Measurements from ENCODE around the gene CHST7.
A peak's percentile ranks its signal among the peaks of the same experiment; 100 is the strongest.

Gene CHST7

DNA sequence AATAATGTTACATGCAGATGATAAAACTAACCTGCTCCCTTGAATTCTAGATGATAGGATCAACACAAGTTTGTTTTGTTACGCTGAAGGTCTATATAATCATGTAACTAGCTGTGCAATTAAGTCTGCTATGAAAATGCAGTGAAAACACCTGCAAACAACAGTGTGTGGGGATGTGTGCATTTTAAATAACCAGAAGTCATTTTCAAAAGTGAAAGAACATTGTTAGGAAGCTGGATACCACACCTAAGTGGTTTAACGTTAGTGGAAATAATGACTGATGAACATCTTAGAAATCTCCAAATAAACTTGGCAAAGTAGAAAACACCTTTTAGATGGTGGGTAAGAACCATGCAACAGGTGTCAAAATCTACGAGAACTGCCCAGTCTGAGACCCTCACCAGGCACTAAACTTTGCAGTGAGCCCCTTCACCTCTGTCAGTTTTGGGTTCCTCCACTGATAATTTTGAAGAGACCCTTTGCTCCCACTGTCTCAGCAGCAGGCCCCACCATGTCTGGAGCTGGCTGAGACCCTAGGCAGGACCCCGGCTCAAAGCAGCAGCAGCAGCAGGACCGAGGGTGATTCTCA, 36.6 kb downstream of the CHST7 start:
- DNase-seq, result no peak

DNA sequence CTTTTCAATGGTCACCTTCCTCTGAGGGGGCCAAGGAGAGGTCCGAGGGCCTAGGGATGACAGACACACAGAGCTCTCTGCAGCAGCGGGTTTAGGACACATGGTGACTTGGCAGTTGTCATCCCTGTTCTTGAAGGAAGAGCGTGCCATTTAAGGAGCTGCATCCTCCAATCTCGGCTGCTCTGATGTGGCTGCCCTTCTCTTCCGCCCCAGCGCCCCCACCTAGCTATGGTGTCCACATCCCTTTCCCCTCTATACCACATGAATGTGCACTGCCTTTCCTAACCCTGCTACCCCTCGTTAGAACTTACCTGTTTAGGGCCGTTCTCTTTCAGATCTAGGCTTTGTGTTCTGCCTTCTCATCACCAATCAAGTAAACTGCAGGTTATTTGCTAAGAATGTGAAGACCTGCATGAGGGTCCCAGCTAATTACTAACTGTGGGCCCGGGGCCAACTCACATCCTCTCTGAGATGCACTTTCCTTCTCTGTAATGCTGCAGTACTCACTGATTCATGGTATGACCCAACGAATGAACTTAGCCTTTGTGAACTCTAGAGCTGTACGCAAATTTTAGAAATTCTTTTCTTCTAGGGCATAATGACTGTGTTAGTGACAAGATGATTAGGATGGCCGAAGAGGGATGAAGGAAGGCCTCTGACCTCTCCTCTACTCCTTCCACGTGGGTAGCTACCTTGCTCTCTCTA, 38.2 kb downstream of the CHST7 start:
- no peak for DNase-seq

DNA sequence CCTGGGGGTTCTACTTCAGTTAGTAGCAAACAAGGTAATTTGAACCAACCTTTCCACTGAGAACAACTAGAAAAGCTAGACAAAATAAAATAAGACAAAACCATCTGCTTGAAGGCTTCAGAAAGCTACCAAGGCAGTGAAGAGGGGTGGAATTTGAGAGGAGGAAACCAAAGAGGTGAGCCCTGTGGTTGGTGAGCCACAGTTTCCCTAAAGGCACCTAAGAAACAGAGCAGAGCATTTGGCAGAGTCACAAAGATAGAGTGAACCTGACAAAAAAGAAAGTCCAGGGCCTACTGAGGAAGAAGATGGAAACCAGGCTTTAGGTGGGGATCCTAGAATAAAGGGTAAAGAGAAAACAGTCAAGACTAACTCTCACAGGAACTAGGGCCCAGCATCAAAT, 44.3 kb downstream of the CHST7 start:
- no peak for DNase-seq

DNA sequence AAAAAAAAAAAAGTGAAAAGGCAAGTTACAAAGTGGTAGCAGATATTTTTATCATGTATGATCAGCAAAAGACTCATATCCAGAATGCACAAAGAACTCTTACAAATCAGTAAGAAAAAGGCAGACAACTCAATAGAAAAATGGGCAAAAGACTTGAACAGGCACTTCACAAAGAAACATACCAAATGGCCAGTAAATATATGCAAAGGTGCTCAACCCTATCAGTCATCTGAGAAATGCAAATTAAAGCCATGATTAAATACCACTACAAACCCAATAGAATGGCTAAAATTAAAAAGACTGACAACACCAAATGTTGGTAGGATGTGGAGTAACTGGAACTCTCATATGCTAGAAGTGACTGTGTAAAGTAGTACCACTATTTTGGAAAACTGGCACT, 45.4 kb downstream of the CHST7 start:
- no peak for DNase-seq

DNA sequence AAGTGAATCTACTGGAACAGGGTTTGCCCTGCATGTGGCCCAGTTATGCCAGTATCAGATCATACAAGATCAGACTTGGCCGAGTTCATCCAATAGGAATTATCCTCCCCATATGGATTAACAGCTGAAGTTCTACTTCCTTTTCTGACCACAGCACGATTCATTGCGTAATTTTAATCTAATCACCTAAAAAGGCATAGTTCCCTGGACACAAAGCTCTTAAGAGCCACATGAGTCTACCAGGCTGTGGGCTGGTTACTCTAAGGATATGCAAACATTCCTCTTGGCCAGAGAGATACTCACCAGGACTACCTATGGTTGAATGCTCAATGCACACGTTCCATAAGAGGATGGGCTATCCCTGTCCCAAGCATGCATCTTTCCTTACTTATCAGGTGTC, 46.9 kb downstream of the CHST7 start:
- no peak for DNase-seq

DNA sequence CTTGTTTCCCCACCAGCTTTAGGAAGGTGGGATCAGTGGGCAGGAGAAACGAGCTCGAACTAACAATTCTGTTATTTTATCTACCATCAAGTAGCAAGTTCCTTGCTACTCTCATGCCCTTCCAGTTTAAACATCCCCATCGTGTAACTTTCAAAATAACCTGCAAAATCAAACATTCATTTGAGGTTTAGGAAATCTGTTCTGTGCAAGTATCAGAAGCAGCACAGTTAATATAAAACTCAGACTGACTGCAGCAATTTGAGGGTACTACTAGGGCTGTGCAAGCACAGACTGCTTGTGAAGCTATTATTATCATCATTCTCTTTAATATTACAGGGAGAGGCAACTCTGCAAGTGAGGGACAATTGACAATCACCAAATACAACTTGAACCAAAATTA, 48.0 kb downstream of the CHST7 start:
- no peak for DNase-seq

DNA sequence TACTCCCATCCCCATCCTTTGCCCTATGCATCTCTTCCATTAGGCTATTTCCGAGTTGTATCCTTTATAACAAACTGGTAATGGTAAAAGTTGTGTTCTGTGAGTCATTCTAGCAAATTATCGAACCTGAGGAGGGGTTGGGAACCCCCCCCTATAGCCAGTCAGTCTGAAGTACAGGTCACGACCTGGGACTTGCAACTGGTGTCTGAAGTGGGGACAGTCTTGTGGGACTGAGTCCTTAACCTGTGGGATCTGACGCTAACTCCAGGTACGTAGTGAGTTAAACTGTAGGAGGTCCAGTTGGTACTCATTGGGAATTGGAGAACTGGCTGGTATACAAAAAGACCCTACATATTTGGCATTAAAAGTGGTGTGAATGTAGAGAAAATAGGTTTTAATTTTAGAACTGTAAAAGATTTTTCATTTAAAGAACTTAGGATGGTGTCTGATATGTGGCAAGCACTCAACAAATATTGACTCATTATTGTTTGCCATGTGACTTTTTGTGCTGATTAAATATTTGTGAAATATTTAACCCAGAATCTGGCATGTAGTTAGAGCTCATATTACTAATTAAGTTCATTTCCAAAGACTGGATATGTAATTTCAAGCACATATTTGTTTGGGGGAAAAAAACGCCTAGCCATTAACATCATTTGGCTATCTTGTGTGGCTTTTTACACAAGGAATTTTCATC, 50.7 kb downstream of the CHST7 start:
- DNase-seq, result no peak

DNA sequence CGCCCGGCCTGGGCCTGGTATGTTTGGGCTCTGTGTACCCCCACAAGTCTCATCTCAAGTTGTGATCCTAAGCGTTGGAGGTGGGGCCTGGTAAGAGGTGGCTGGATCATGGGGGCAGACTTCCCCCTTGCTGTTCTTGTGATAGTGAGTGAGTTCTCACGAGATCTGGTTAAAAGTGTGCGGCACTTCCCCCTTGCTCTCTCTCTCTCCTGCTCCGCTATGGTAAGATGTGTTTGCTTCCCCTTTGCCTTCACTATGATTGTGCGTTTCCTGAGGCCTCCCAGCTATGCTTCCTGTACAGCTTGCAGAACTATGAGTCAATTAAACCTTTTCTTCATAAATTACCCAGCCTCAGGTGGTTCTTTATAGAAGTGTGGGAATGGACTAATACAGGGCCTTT, 53.0 kb downstream of the CHST7 start:
- DNase-seq, result no peak

DNA sequence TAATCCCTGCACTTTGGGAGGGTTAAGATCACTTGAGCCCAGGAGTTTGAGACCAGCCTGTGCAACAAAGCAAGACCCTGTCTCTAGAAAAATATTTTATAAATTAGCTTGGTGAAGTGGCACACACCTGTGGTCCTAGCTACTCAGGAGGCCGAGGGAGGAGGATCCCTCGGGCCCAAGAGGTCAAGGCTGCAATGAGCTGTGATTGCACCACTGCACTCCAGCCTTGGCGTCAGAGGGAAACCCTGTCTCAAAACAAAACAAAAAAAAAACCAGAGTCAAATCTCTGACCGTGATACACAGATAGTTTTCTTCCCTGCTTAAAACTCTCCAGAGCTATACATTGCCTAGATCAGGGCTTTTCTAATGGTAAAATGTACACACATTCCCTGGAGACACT, 53.5 kb downstream of the CHST7 start:
- no peak for DNase-seq

DNA sequence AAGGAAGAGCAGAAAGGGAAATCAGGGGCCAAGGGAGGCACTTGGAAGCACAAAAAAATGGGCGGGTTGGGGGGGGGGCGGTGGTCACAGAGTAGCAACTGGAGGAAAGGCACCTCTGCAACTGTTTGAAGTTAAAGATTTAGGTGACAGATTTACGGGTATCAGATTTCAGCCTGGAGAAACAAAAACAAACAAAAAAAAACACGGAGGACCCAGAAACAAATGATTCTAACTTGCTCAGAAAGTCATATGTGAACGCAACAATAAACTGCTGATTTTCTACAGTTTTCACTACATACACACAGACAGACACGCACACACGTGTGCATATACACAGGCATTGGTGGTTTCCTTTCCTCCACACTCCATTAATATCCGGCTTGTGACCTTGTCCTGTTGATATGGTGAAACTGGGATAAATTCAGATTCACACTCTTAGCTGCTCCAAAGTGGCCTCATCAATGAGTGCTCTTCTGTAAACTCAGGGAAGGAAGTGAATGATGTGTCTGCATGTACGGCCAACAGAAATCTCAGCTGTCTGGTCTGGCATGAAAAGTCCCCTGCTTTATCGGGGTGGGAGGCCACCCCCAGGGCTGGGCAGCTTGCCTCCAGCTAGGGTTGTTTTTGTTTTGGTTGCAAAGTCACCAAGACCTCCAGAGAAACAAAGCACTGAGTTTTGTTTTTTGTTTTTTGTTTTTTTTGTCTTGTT, 54.3 kb downstream of the CHST7 start:
- DNase-seq, result no peak

DNA sequence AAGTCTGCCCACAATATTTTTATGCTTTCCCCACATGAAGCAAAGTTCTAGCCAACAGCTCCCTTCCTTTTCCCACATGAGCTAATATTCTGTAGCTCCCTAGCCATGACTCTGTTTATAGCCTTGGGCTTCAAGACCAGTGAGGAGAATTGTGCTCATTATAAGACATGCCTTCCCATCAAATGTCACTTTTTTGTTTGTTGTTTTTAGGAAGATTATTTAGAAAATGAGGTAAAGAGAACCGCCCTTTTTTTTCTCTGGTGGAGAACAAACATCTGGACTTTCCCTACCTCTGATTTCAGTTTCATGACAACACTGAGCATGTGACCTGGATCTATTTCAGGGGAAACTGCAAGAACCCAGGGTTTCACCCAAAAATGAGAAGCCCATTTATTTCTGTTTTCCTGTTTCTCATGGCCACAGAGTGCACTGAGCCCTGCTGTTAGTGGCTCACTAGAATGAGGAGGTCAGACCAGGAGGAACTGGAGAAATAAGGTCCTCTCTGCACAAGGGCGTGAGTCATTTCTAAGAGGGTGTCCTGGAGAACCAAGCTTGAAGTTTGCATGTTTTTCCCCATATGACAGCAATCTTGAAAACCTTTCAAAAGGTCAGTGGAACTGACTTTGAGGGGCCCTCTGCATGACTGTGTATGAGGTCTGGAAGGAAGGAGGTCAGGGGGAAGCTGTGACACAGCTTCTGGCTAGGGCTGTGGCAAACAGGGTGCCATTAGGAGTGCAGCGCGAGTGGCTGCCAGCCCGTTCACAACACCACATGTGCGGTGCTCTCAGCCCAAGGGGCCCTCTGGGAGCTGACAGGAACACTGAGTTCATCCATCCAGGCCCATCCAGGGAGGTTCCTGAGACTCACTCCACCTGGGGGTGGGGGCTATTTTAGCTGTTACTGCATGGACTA, 55.2 kb downstream of the CHST7 start:
- DNase-seq, result peak; percentile 13

DNA sequence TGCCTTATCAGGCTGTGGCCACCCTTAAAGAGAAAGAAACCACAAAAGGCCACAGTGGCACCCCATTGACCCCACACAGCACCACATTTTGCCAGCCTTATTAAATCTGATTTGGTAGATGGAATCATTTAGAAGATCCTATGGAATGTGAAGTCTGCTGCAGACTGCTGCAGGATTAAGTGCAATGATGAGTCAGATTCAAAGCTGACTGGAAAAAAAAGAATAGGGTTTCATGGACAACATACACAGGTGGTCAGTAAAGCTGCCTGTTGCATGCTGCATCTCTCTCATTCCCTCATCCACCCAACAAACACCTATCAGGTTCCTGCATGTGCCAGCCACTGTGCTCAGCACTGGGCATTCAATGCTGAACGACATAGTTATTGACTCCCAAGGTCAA, 56.6 kb downstream of the CHST7 start:
- peak; percentile 42 for DNase-seq

DNA sequence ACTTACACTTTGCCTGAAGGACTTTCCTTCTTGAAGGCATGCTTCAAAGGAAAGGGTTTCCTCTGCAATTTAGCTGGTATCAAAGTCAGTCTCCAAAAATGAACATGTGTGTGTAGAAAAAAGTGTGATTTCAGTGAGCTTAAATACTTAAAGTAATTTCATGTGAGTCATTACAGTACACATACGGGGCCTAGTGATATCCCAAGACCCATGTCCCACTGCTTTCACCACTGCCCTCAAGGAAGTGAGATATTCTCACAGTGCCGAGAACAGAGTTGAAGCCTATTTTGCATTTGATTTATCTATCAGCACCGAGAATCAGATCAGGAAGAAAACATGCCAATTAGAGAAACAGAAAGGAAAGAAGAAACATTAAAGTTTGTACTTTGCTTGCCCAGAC, 61.0 kb downstream of the CHST7 start:
- no peak for DNase-seq

DNA sequence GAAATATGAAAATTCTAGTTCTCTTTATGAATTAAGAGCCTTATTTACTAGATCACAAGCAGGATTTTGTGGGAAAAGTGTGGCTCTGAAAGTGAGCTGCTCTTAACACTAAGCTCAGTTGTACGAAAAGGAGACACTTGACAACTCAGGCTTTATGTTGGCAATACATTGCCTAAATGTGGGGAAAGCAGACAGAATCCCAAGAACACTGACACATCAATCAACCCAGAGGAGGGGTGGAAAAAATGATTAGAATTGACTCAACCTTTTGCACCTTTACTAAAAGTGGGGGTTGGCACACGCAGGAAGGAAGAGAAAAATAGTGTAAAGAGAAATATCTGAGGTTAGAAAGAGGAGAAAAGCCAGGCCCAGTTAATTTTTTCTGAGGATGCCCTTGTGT, 61.6 kb downstream of the CHST7 start:
- DNase-seq, result no peak

DNA sequence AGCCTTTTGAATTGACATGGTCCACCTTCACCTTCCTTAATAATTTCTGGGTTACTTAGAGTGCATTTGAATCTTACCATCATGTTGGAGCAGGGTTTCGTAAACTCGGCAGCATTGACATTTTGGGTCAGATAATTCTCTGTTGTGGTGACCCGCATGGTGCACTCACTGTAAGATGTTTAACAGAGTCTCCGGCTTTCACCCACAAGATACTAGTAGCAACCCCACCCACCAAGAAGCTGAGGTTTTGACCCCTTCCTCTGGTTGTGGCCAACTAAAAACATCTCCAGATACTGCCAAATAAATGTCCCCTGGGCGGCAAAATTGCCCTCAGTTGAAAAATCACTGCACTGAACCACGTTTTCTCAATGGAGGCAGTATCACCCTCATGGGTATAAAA, 62.7 kb downstream of the CHST7 start:
- no peak for DNase-seq

DNA sequence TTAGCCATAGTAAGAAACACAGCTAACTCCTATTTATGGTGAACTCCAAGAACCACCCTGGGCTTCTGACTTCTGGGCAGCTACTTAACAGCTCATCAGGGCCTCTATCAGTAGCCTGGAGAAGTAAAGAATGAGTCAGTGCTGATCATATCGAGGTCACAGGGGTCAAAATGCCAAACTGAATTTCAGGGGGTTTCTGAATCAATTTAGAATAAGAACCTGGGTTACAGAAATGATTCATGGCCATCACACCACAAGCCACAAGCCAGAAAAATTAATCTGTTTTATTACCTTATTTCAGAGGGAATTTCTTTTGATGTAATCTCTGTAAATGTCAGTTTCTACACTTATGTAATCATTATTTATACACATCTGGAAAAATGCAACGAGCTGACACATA, 64.4 kb downstream of the CHST7 start:
- DNase-seq, result peak; percentile 7

DNA sequence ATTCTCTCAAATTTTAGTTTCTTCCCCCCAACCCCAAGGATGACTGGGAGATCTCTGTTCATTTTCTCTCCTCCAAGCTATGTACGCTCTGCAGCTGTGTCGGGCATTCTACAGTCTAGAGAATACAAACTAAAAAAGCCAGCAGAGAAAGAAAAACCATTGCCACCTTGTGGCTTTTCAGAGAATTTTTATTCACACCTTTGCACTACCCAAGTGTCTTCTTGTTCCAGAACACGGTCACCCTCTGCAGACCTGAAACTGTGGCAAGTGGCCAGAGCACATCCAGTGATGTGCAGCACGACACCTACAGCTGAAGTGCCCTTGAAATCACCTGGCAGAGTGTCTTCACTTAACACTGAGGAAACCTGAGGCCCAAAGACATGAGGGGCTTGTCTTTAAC, 68.6 kb downstream of the CHST7 start:
- peak; percentile 36 for DNase-seq

DNA sequence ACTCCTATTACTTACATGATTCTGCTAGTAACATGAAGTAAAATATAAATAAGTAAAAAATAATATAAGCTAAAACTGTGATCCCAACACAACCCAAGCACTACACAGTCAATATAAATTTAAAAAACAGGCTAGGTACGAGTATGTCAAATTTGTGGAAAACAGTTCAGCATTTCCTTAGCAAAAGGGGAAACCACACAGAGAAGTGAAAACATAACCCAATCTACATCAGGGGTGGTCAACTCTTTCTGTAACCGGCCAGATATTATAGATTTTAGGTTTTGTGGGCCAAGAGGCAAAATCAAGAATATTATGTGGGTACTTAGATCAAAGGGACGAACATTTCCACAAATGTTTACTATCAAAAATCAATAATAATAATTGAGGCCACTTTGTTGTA, 70.1 kb downstream of the CHST7 start:
- no peak for DNase-seq

DNA sequence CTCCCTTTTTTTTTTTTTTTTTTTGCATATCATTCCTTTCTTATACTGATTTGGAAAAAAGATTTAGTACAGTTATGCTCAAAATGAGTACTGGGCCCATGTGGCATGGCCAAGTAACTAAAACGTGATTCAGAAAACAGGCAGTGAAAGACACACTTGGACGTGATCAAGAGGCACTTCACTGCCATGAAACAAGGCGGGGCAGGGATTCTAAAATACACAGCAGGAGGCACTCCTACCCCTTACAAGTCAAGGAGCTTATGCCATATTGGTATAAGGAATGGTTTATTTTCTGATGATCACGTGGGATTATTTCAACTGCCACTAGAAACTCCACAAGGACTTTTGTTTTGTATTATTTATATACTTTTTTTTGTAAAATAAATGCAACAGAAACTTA, 72.0 kb downstream of the CHST7 start:
- DNase-seq, result no peak

DNA sequence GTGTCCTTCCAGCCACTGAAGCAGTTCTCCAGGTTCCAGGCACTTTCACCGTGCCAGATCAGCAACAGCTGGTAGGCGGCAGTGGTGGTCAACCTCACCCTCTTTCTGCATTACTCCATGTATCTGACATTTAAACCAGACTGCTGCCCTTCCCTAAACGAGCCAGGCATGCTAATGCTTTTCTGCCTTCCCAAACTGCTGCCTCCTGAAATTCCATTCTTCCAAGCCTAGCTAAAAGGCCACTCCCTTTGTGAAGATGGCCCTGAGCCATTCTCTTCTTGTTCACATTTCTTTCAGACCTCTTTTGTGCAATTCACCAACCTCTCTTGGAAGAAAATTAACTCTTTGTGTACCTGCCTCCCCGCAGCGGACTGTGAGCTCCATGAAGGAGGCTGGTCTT, 73.7 kb downstream of the CHST7 start:
- no peak for DNase-seq
